ENCODE results near the gene BBX. TPM values are rescaled to one million over a fixed set of nuclear protein-coding genes. Genes with fewer than 3 reads are reported as not detected.

Gene BBX
- total and polyA plus RNA-seq, 4 donors, result 4.7 to 25.1 (median 20.5) TPM

- no peak overlapping the region for H3K27ac ChIP-seq (ENCODE audit: low read depth in 1 of 2, low read length in 2 of 2)
- no peak overlapping the region for H3K4me3 ChIP-seq (ENCODE audit: low read depth in 1 of 3, low read length in 3 of 3)
- WGBS, result 85% methylated on average over 2 of the region's 2 CpGs
- H3K4me1 ChIP-seq (ENCODE audit: control insufficient read depth in 4 of 4, insufficient read depth in 4 of 4, low read length in 3 of 4), result peaks cover 0 to 10% (median 4%) of the 10 kb centered on the region in 4 donors
- no peak for DNase-seq (ENCODE audit: low spot score)
- no peaks in the 10 kb centered on the region for H3K9me3 ChIP-seq (ENCODE audit: control insufficient read depth in 4 of 4, low read length in 3 of 4)
- peaks cover 5 to 29% (median 23%) of the 10 kb centered on the region in 4 donors for H3K36me3 ChIP-seq (ENCODE audit: control insufficient read depth in 4 of 4, insufficient read depth in 3 of 4, low read depth in 1 of 4, low read length in 3 of 4)
- H3K9ac ChIP-seq (ENCODE audit: low read depth in 1 of 2, low read length in 2 of 2), result no peak overlapping the region
- no peaks in the 10 kb centered on the region for H3K27me3 ChIP-seq (ENCODE audit: control insufficient read depth in 4 of 4, insufficient read depth in 4 of 4, low read length in 3 of 4)
- TF ChIP-seq GABPA (IDR thresholded peaks at IDR 0.05 in 1 of 2, conservative IDR thresholded peaks at IDR 0.05 in 1 of 2) (no peak), FOXA1 (IDR thresholded peaks at IDR 0.05) (no peak), CTCF (IDR thresholded peaks at IDR 0.05; ENCODE audit: low read depth, low read length, missing input control) (no peak), REST (IDR thresholded peaks at IDR 0.05) (no peak), YY1 (IDR thresholded peaks at IDR 0.05) (no peak), EGR1 (IDR thresholded peaks at IDR 0.05; ENCODE audit: low read depth in 2 of 2) (no peak), RXRA (IDR thresholded peaks at IDR 0.05) (no peak), SP1 (IDR thresholded peaks at IDR 0.05) (no peak), TAF1 (conservative IDR thresholded peaks at IDR 0.05) (no peak), RAD21 (IDR thresholded peaks at IDR 0.05) (no peak), JUND (IDR thresholded peaks at IDR 0.05) (no peak), HNF4G (IDR thresholded peaks at IDR 0.05) (no peak), ZBTB33 (IDR thresholded peaks at IDR 0.05) (no peak), ATF3 (IDR thresholded peaks at IDR 0.05) (no peak), HNF4A (conservative IDR thresholded peaks at IDR 0.05) (no peak)
Measured at GRCh38 chr3:107800710-107801109, 277.9 kb downstream of the BBX start.

GRCh38 chr3:107803170-107803569 lies 280.4 kb downstream of the BBX start:
- Histone ChIP-seq H3K4me3 (ENCODE audit: low read depth in 1 of 3, low read length in 3 of 3) (no peak overlapping the region), H3K36me3 (ENCODE audit: control insufficient read depth in 4 of 4, insufficient read depth in 3 of 4, low read depth in 1 of 4, low read length in 3 of 4) (peaks cover 5 to 31% (median 31%) of the 10 kb centered on the region in 4 donors), H3K27me3 (ENCODE audit: control insufficient read depth in 4 of 4, insufficient read depth in 4 of 4, low read length in 3 of 4) (no peaks in the 10 kb centered on the region), H3K27ac (ENCODE audit: low read depth in 1 of 2, low read length in 2 of 2) (no peak overlapping the region), H3K9me3 (ENCODE audit: control insufficient read depth in 4 of 4, low read length in 3 of 4) (no peaks in the 10 kb centered on the region), H3K9ac (ENCODE audit: low read depth in 1 of 2, low read length in 2 of 2) (no peak overlapping the region), H3K4me1 (ENCODE audit: control insufficient read depth in 4 of 4, insufficient read depth in 4 of 4, low read length in 3 of 4) (no peaks in the 10 kb centered on the region)
- WGBS, result 97% methylated on average over 3 of the region's 3 CpGs
- no peak for DNase-seq (ENCODE audit: low spot score)
- TF ChIP-seq HNF4A (conservative IDR thresholded peaks at IDR 0.05), result no peak
- no peak for TF ChIP-seq SP1 (IDR thresholded peaks at IDR 0.05)
- TF ChIP-seq YY1 (IDR thresholded peaks at IDR 0.05), result no peak
- no peak for TF ChIP-seq RXRA (IDR thresholded peaks at IDR 0.05)
- TF ChIP-seq ZBTB33 (IDR thresholded peaks at IDR 0.05), result no peak
- TF ChIP-seq ATF3 (IDR thresholded peaks at IDR 0.05), result no peak
- TF ChIP-seq RAD21 (IDR thresholded peaks at IDR 0.05), result no peak
- no peak for TF ChIP-seq FOXA2 (IDR thresholded peaks at IDR 0.05)
- no peak for TF ChIP-seq JUND (IDR thresholded peaks at IDR 0.05)
- TF ChIP-seq REST (IDR thresholded peaks at IDR 0.05), result no peak
